Aorta (tissue), 5 donors: Measurements from ENCODE around the gene PACS1. TPM values are rescaled to one million over a fixed set of nuclear protein-coding genes. Genes with fewer than 3 reads are reported as not detected.
"Not testable (repeated sequence)": the region's sequence is repeated elsewhere in the genome, so short reads cannot be mapped to it uniquely, and the experiment has no call there.

Experiments used
- ATAC-seq: fragments of 200-7000 bp; cut with Tn5 transposase; one replicate; pipeline ENCODE4 v1.9.1; 2022; ENCODE audit warnings: moderate library complexity; ENCODE audit not compliant: low FRiP score
- DNase-seq, 2 donors: peaks; one replicate each; pipeline ENCODE4 v3.0.0-alpha.2; 2020
- H3K27ac ChIP-seq, 2 donors: one replicate each; pipeline ENCODE4 v1.5.1; 2013; ENCODE audit warnings: low read length in 2 of 2, mild to moderate bottlenecking in 2 of 2, moderate library complexity in 2 of 2, control low read depth in 1 of 2, inconsistent platforms in 1 of 2, low read depth in 1 of 2
- H3K27me3 ChIP-seq, 2 donors: one replicate each; pipeline ENCODE4 v1.6.1; 2013; ENCODE audit warnings: control low read depth in 1 of 2, low read length in 1 of 2, mild to moderate bottlenecking in 1 of 2, moderate library complexity in 1 of 2; ENCODE audit not compliant: insufficient read depth in 2 of 2, control insufficient read depth in 1 of 2
- H3K36me3 ChIP-seq, 2 donors: one replicate each; pipeline ENCODE4 v1.6.1; 2013; ENCODE audit warnings: control low read depth in 1 of 2, low read length in 1 of 2, mild to moderate bottlenecking in 1 of 2; ENCODE audit not compliant: insufficient read depth in 2 of 2, control insufficient read depth in 1 of 2
- H3K4me1 ChIP-seq, 2 donors: one replicate each; pipeline ENCODE4 v1.6.1; 2013; ENCODE audit warnings: low read length in 2 of 2, control low read depth in 1 of 2, mild to moderate bottlenecking in 1 of 2, moderate library complexity in 1 of 2; ENCODE audit not compliant: insufficient read depth in 2 of 2, control insufficient read depth in 1 of 2
- H3K4me3 ChIP-seq, 2 donors: one replicate each; pipeline ENCODE4 v1.5.1; 2013; ENCODE audit warnings: low read length in 2 of 2, control low read depth in 1 of 2, mild to moderate bottlenecking in 1 of 2
- H3K9me3 ChIP-seq: one replicate; pipeline ENCODE4 v1.6.1; 2013; ENCODE audit warnings: mild to moderate bottlenecking, low read length; ENCODE audit not compliant: control insufficient read depth
- WGBS, 2 donors: extraction: QIAGEN DNeasy Blood & Tissue Kit; methylation state at CpG; one replicate each; pipeline ENCODE4 v1.1.7; 2013; 5-methylcytosine and 5-hydroxymethylcytosine counted together
- intact Hi-C, 2 donors: fragments of 100-400 bp; cut with DNase I; formaldehyde crosslinking; loops; one replicate each; pipeline versions ENCODE4 v1.14.2 to v1.15.0; 2022
- polyA plus RNA-seq, 2 donors: library from polyadenylated mRNA; stranded (reverse); fragments of 200-250 nt; gene quantifications; one replicate each; pipeline ENCODE4 v1.2.3, GENCODE V29; 2013
- total RNA-seq, 2 donors: library from RNA; stranded (reverse); fragmentation: NEBNext Ultra II Directional; extraction: Animal tissue kit (Norgen Biotek cat#: 25700); gene quantifications; one replicate each; pipeline ENCODE4 v1.2.1, GENCODE V29; 2021
- donor health status: healthy with polysubstance abuse.
- donor health status: Bipolar disorder and iron deficiency.
- donor health status: DM: no; HTN: no; CAD: no.
- donor health status: DM: no; HTN: no; CAD: no.
- donor health status: DM: yes; HTN: yes; CAD: no.

PACS1 gene
- total and polyA plus RNA-seq, 4 donors, result 16.2 to 119 (median 59.1) TPM

DNA sequence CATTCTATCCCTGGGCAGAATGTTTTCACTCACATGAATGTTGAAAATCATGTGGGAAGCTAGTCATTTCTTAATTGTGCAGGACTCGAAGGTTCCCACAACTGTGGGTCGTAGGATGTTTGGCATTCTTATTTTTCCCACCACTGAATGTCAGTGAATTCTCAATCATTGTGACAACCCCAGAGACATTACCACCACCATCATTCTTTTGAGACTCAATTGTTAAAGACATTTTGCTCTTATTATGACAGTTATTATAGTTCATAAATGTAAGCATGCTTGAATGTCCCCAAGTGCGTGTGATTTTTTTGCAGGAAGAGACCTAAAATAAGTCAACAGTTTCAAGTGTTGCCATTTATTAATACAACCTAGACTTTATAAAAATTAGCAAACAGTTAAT is 19.0 kb downstream of the PACS1 start:
- DNase-seq, result no peak
- WGBS, 2 donors, result 65 to 77% methylated on average over 3 of the region's 3 CpGs
- H3K36me3 ChIP-seq, result no peaks in the 10 kb centered on the region
- no peaks in the 10 kb centered on the region for H3K27me3 ChIP-seq
- peaks cover 0 to under 1% of the 10 kb centered on the region in 2 donors for H3K4me1 ChIP-seq
- ATAC-seq, result no peak
- no peak overlapping the region for H3K4me3 ChIP-seq
- intact Hi-C loops, result no loop called here
- no peak overlapping the region for H3K27ac ChIP-seq
- H3K9me3 ChIP-seq, result no peaks in the 10 kb centered on the region

GRCh38 chr11:66090288-66090687 is 20.2 kb downstream of the PACS1 start:
- Histone ChIP-seq H3K4me3 (no peak overlapping the region), H3K36me3 (no peaks in the 10 kb centered on the region), H3K27ac (no peak overlapping the region), H3K4me1 (no peaks in the 10 kb centered on the region), H3K27me3 (no peaks in the 10 kb centered on the region), H3K9me3 (no peaks in the 10 kb centered on the region)
- intact Hi-C loops, result no loop called here
- DNase-seq (no peak), ATAC-seq (no peak)
- 91 to 92% methylated on average over 4 of the region's 4 CpGs for WGBS, 2 donors

DNA sequence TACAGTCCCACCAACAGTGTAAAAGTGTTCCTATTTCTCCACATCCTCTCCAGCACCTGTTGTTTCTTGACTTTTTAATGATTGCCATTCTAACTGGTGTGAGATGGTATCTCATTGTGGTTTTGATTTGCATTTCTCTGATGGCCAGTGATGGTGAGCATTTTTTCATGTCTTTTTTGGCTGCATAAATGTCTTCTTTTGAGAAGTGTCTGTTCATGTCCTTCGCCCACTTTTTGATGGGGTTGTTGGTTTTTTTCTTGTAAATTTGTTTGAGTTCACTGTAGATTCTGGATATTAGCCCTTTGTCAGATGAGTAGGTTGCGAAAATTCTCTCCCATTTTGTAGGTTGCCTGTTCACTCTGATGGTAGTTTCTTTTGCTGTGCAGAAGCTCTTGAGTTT is 22.1 kb downstream of the PACS1 start:
- H3K4me3 ChIP-seq, H3K27ac ChIP-seq, H3K27me3 ChIP-seq, H3K9me3 ChIP-seq, DNase-seq, H3K36me3 ChIP-seq, intact Hi-C loops, ATAC-seq, H3K4me1 ChIP-seq: not testable (repeated sequence)
- 98 to 100% methylated on average over 2 of the region's 2 CpGs for WGBS, 2 donors

- H3K4me1 ChIP-seq, H3K27me3 ChIP-seq, intact Hi-C loops, H3K4me3 ChIP-seq, DNase-seq, H3K36me3 ChIP-seq, H3K9me3 ChIP-seq, H3K27ac ChIP-seq, ATAC-seq: not testable (repeated sequence)
- 95 to 98% methylated on average over 10 of the region's 10 CpGs for WGBS, 2 donors
These were observed 29.7 kb downstream of the PACS1 start for GRCh38 chr11:66099746-66100145.

- no peaks in the 10 kb centered on the region for H3K36me3 ChIP-seq
- intact Hi-C loops, result no loop called here
- no peak overlapping the region for H3K27ac ChIP-seq
- no peaks in the 10 kb centered on the region for H3K27me3 ChIP-seq
- no peaks in the 10 kb centered on the region for H3K9me3 ChIP-seq
- H3K4me1 ChIP-seq, result peaks cover 0 to 7% of the 10 kb centered on the region in 2 donors
- WGBS, 2 donors, result 32% methylated on average over 14 of the region's 14 CpGs
- H3K4me3 ChIP-seq, result no peak overlapping the region
- ATAC-seq, result peak; percentile 60
- DNase-seq, result peak; percentile 78 to 79
These were observed 30.4 kb downstream of the PACS1 start for GRCh38 chr11:66100272-66101065.

DNA sequence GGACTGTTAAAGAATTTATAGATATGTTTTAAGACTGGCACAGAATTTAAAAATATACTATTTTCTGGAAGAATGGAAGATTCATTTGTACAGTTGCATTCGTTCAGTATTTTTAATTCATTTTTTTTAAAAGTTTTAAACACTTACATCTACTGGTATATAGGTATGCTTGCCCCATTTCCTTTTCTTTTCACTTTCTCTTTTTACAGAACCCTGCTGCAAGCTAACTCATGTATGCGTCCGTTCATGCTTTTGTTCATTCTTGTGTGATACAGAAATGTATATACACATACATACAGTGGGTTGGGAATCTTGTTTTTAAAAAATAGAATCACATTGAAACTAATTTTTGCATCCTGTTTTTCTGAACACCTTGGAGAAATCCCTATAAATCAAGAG is 31.0 kb downstream of the PACS1 start:
- H3K36me3 ChIP-seq, result no peaks in the 10 kb centered on the region
- peaks cover 0 to 7% of the 10 kb centered on the region in 2 donors for H3K4me1 ChIP-seq
- no peak for ATAC-seq
- no peak overlapping the region for H3K4me3 ChIP-seq
- WGBS, 2 donors, result 70 to 72% methylated on average over 3 of the region's 3 CpGs
- intact Hi-C loops, result no loop called here
- no peaks in the 10 kb centered on the region for H3K9me3 ChIP-seq
- no peak for DNase-seq
- no peak overlapping the region for H3K27ac ChIP-seq
- no peaks in the 10 kb centered on the region for H3K27me3 ChIP-seq

GRCh38 chr11:66104057-66104638 is 34.1 kb downstream of the PACS1 start:
- 89 to 93% methylated on average over 4 of the region's 4 CpGs for WGBS, 2 donors
- H3K4me1 ChIP-seq, result peaks cover 0 to 7% of the 10 kb centered on the region in 2 donors
- intact Hi-C loops, result no loop called here
- no peak overlapping the region for H3K27ac ChIP-seq
- no peak overlapping the region for H3K4me3 ChIP-seq
- peaks cover 0 to 3% of the 10 kb centered on the region in 2 donors for H3K36me3 ChIP-seq
- ATAC-seq (no peak), DNase-seq (no peak)
- H3K27me3 ChIP-seq, result no peaks in the 10 kb centered on the region
- H3K9me3 ChIP-seq, result no peaks in the 10 kb centered on the region

GRCh38 chr11:66106786-66107599 is 36.9 kb downstream of the PACS1 start:
- no peak overlapping the region for H3K27ac ChIP-seq
- intact Hi-C loops, result no loop called here
- ATAC-seq (no peak), DNase-seq (no peak)
- 88 to 90% methylated on average over 4 of the region's 4 CpGs for WGBS, 2 donors
- peaks cover 0 to 3% of the 10 kb centered on the region in 2 donors for H3K36me3 ChIP-seq
- no peaks in the 10 kb centered on the region for H3K9me3 ChIP-seq
- H3K4me3 ChIP-seq, result no peak overlapping the region
- no peaks in the 10 kb centered on the region for H3K27me3 ChIP-seq
- peaks cover 0 to 4% of the 10 kb centered on the region in 2 donors for H3K4me1 ChIP-seq
